ENCODE measurements around the gene ANK2. TPM values are rescaled to one million over a fixed set of nuclear protein-coding genes. Genes with fewer than 3 reads are reported as not detected.

The ANK2 gene
- total RNA-seq, 1 donor from 2014 or later = 14.0 TPM

DNA sequence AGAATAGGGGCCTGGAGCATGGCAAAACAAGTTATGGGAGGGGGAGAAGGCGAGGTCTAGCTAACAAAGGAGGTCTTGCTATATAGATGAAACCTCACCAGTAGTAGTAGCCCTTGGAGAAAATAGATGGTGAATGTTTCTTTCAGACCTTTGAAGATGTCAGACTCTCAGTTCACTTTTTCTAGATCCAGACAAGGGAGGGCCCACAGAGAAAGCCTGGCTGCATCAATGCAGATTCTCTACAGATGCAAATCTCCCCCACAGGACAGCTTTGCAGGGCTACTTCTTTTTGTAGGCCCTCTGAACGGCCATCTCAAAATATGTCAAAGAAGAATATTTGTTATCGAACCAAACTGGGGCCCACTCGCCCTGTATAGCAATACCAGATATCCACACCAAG is 159.7 kb downstream of the ANK2 start:
- H3K9me3 ChIP-seq = no peaks in the 10 kb centered on the region
- intact Hi-C loops (cut with DNase I) = no loop called here
- no peak overlapping the region for H3K27ac ChIP-seq
- DNase-seq = no peak
- H3K27me3 ChIP-seq (ENCODE audit: low read depth) = no peaks in the 10 kb centered on the region
- H3K36me3 ChIP-seq = no peaks in the 10 kb centered on the region
- no peak for TF ChIP-seq CTCF (IDR thresholded peaks at IDR 0.05)
- no peaks in the 10 kb centered on the region for H3K4me1 ChIP-seq
- no peak overlapping the region for H3K4me3 ChIP-seq
- ATAC-seq = no peak

GRCh38 chr4:113209652-113210320 is 160.3 kb downstream of the ANK2 start:
- TF ChIP-seq CTCF (IDR thresholded peaks at IDR 0.05) = no peak
- H3K9me3 ChIP-seq = no peaks in the 10 kb centered on the region
- H3K27ac ChIP-seq = no peak overlapping the region
- ATAC-seq (no peak), DNase-seq (no peak)
- no peak overlapping the region for H3K4me3 ChIP-seq
- intact Hi-C loops (cut with DNase I) = no loop called here
- H3K36me3 ChIP-seq = no peaks in the 10 kb centered on the region
- no peaks in the 10 kb centered on the region for H3K4me1 ChIP-seq
- no peaks in the 10 kb centered on the region for H3K27me3 ChIP-seq (ENCODE audit: low read depth)

- DNase-seq (no peak), ATAC-seq (no peak)
- no peaks in the 10 kb centered on the region for H3K9me3 ChIP-seq
- H3K4me1 ChIP-seq = no peaks in the 10 kb centered on the region
- no peak overlapping the region for H3K27ac ChIP-seq
- H3K36me3 ChIP-seq = no peaks in the 10 kb centered on the region
- intact Hi-C loops (cut with DNase I) = no loop called here
- no peak overlapping the region for H3K4me3 ChIP-seq
- no peaks in the 10 kb centered on the region for H3K27me3 ChIP-seq (ENCODE audit: low read depth)
- no peak for TF ChIP-seq CTCF (IDR thresholded peaks at IDR 0.05)
Measured at GRCh38 chr4:113212613-113213012, 163.2 kb downstream of the ANK2 start.

DNA sequence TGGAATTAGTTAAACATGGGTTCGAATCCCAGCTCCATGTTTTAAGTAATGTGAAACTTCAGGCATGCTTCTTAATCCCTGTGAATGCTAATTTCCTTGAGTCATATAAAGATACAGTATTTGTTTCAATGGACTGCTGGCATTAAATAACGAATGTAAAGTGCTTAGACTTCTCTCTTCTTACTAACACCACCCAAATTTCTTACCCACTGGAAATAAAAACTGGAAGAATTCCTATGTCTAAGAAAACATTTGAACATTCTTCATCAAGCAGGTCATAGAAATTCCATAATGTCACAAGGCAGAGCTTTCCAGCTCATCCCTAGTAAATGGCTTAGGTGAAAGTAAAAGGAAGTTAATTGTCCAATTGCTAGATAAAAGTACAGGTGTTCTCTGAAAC is 172.5 kb downstream of the ANK2 start:
- no peak for DNase-seq
- intact Hi-C loops (cut with DNase I) = no loop called here
- Histone ChIP-seq H3K9me3 (no peaks in the 10 kb centered on the region), H3K36me3 (no peaks in the 10 kb centered on the region), H3K4me3 (no peak overlapping the region), H3K27ac (no peak overlapping the region), H3K4me1 (no peaks in the 10 kb centered on the region), H3K27me3 (ENCODE audit: low read depth) (no peaks in the 10 kb centered on the region)
- TF ChIP-seq CTCF (IDR thresholded peaks at IDR 0.05) = no peak
- ATAC-seq = no peak

- H3K27me3 ChIP-seq (ENCODE audit: low read depth) = no peaks in the 10 kb centered on the region
- no peak for ATAC-seq
Measured at GRCh38 chr4:113222471-113222870, 173.0 kb downstream of the ANK2 start.

More at GRCh38 chr4:113222471-113222870, 173.0 kb downstream of the ANK2 start:
- H3K27ac ChIP-seq = no peak overlapping the region
- H3K4me1 ChIP-seq = no peaks in the 10 kb centered on the region
- no peaks in the 10 kb centered on the region for H3K9me3 ChIP-seq
- no peak for TF ChIP-seq CTCF (IDR thresholded peaks at IDR 0.05)
- no peak overlapping the region for H3K4me3 ChIP-seq
- intact Hi-C loops (cut with DNase I) = no loop called here
- no peaks in the 10 kb centered on the region for H3K36me3 ChIP-seq
- DNase-seq = no peak
